ENCODE data around the gene CEBPB. TPM values are rescaled to one million over a fixed set of nuclear protein-coding genes. Genes with fewer than 3 reads are reported as not detected.

CEBPB gene
- total and polyA plus RNA-seq, 4 donors: 19.7 to 61.8 (median 29.2) TPM

DNA sequence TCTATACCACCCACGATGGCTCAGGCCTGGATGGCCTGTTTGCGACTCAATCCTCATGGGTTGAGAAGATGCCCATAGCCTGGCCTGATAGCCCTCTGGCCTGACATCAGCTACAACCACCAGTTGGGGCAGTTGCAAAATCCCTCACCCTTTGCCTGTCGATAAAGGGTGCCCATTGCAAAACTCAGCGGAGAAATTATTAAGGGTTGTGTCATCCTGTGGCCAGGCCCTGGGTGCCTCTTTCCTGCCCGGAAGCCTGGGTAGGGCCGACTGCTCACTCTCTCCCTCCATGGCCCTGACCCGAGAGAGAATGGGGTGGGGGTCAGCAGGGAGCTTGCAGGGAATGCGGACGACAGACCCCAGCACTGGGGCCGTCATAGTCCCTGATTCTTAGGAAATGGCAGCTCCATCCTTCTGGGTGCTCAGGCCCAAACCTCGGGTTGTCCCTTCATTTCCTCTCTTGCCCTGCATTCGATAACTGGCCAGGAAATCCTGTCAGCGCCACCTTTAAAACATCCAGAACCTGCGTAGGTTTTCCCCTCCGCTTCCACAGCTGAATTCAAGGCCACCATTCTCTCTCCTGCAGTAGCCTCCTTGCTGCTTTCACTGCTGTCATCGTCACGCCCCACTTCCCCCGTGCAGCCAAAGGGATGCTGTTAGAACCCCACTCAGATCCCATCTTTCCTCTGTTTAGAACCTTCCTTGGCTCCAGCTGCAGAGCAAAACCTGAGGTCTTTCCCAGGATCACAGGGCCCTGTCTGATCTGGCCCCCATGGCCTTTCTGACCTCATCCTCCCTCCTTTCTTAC is 31.1 kb downstream of the CEBPB start:
- 65% methylated on average over 18 of the region's 18 CpGs for WGBS
- Histone ChIP-seq H3K27me3 (ENCODE audit: control insufficient read depth in 4 of 4, insufficient read depth in 4 of 4, low read length in 3 of 4) (no peaks in the 10 kb centered on the region), H3K27ac (ENCODE audit: low read depth in 1 of 2, low read length in 2 of 2) (peak overlapping the region; percentile 25 to 58), H3K36me3 (ENCODE audit: control insufficient read depth in 4 of 4, insufficient read depth in 3 of 4, low read depth in 1 of 4, low read length in 3 of 4) (no peaks in the 10 kb centered on the region), H3K4me1 (ENCODE audit: control insufficient read depth in 4 of 4, insufficient read depth in 4 of 4, low read length in 3 of 4) (peaks cover 0 to 5% (median 5%) of the 10 kb centered on the region in 4 donors), H3K9ac (ENCODE audit: low read depth in 1 of 2, low read length in 2 of 2) (no peak overlapping the region), H3K9me3 (ENCODE audit: control insufficient read depth in 4 of 4, low read length in 3 of 4) (no peaks in the 10 kb centered on the region), H3K4me3 (ENCODE audit: low read depth in 1 of 3, low read length in 3 of 3) (no peak overlapping the region)
- TF ChIP-seq, protein P1, sequence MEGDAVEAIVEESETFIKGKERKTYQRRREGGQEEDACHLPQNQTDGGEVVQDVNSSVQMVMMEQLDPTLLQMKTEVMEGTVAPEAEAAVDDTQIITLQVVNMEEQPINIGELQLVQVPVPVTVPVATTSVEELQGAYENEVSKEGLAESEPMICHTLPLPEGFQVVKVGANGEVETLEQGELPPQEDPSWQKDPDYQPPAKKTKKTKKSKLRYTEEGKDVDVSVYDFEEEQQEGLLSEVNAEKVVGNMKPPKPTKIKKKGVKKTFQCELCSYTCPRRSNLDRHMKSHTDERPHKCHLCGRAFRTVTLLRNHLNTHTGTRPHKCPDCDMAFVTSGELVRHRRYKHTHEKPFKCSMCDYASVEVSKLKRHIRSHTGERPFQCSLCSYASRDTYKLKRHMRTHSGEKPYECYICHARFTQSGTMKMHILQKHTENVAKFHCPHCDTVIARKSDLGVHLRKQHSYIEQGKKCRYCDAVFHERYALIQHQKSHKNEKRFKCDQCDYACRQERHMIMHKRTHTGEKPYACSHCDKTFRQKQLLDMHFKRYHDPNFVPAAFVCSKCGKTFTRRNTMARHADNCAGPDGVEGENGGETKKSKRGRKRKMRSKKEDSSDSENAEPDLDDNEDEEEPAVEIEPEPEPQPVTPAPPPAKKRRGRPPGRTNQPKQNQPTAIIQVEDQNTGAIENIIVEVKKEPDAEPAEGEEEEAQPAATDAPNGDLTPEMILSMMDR (IDR thresholded peaks at IDR 0.05; ENCODE audit: low read depth, low read length, missing input control): peak; percentile 8
- TF ChIP-seq HNF4A (conservative IDR thresholded peaks at IDR 0.05) (peak; percentile 37 to 59), TAF1 (conservative IDR thresholded peaks at IDR 0.05) (no peak), JUND (IDR thresholded peaks at IDR 0.05) (peak in 1 of 2 donors; percentile 58), RAD21 (IDR thresholded peaks at IDR 0.05) (peak; percentile 58 to 68), GABPA (IDR thresholded peaks at IDR 0.05 in 1 of 2, conservative IDR thresholded peaks at IDR 0.05 in 1 of 2) (peak in 1 of 2 donors; percentile 16), YY1 (IDR thresholded peaks at IDR 0.05) (peak; percentile 71), RXRA (IDR thresholded peaks at IDR 0.05) (peak; percentile 53 to 73), HNF4G (IDR thresholded peaks at IDR 0.05) (no peak), SP1 (IDR thresholded peaks at IDR 0.05) (peak; percentile 57)
- DNase-seq (ENCODE audit: low spot score): no peak

DNA sequence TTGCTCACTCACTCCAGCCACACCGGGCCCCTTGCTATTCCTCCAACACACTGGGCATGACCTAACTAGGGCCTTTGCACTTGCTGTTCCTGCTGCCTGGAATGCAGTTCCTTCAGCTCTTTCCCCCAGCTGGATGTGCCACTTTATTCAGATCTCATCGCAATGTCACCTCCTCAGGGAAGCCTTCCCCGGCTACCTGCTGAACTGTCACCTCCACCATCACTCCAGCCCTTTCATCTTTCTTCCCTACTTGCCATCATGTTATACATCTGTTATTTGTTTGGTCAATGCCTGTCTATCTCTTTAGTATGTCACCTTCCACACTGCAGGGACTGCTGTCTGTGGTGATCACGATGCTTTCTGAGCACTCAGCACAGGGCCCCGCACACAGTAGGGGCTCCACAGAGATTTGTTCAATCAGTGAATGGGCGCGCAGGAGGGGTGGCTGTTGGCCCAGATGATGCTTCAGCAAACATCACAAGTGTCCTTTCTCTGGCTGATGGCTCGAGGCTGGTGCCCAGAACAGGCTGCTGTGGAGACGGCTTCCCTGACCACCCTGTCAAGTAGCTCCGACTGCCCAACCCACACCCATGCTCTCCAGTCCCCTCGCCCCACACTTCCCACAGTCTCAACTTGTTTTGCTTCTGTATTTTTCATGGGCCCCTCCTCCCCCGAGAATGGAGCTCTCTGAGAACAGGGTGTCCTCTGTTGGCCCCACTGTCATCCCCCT is 31.8 kb downstream of the CEBPB start:
- Histone ChIP-seq H3K9me3 (ENCODE audit: control insufficient read depth in 4 of 4, low read length in 3 of 4) (no peaks in the 10 kb centered on the region), H3K36me3 (ENCODE audit: control insufficient read depth in 4 of 4, insufficient read depth in 3 of 4, low read depth in 1 of 4, low read length in 3 of 4) (no peaks in the 10 kb centered on the region), H3K4me1 (ENCODE audit: control insufficient read depth in 4 of 4, insufficient read depth in 4 of 4, low read length in 3 of 4) (peaks cover 0 to 5% (median 5%) of the 10 kb centered on the region in 4 donors), H3K9ac (ENCODE audit: low read depth in 1 of 2, low read length in 2 of 2) (no peak overlapping the region), H3K4me3 (ENCODE audit: low read depth in 1 of 3, low read length in 3 of 3) (no peak overlapping the region), H3K27ac (ENCODE audit: low read depth in 1 of 2, low read length in 2 of 2) (no peak overlapping the region), H3K27me3 (ENCODE audit: control insufficient read depth in 4 of 4, insufficient read depth in 4 of 4, low read length in 3 of 4) (no peaks in the 10 kb centered on the region)
- WGBS: 94% methylated on average over 12 of the region's 12 CpGs
- TF ChIP-seq, protein P2, sequence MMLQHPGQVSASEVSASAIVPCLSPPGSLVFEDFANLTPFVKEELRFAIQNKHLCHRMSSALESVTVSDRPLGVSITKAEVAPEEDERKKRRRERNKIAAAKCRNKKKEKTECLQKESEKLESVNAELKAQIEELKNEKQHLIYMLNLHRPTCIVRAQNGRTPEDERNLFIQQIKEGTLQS (IDR thresholded peaks at IDR 0.05): no peak
- TF ChIP-seq EGR1 (IDR thresholded peaks at IDR 0.05; ENCODE audit: low read depth in 2 of 2) (no peak), GABPA (IDR thresholded peaks at IDR 0.05 in 1 of 2, conservative IDR thresholded peaks at IDR 0.05 in 1 of 2) (no peak), TAF1 (conservative IDR thresholded peaks at IDR 0.05) (no peak), RAD21 (IDR thresholded peaks at IDR 0.05) (no peak), NR2F2 (IDR thresholded peaks at IDR 0.05) (no peak), HNF4G (IDR thresholded peaks at IDR 0.05) (no peak), YY1 (IDR thresholded peaks at IDR 0.05) (no peak), FOXA2 (IDR thresholded peaks at IDR 0.05) (no peak)
- TF ChIP-seq, protein P3, sequence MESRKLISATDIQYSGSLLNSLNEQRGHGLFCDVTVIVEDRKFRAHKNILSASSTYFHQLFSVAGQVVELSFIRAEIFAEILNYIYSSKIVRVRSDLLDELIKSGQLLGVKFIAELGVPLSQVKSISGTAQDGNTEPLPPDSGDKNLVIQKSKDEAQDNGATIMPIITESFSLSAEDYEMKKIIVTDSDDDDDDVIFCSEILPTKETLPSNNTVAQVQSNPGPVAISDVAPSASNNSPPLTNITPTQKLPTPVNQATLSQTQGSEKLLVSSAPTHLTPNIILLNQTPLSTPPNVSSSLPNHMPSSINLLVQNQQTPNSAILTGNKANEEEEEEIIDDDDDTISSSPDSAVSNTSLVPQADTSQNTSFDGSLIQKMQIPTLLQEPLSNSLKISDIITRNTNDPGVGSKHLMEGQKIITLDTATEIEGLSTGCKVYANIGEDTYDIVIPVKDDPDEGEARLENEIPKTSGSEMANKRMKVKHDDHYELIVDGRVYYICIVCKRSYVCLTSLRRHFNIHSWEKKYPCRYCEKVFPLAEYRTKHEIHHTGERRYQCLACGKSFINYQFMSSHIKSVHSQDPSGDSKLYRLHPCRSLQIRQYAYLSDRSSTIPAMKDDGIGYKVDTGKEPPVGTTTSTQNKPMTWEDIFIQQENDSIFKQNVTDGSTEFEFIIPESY (IDR thresholded peaks at IDR 0.05): no peak
- TF ChIP-seq, protein P1 (IDR thresholded peaks at IDR 0.05; ENCODE audit: low read depth, low read length, missing input control): no peak
- TF ChIP-seq, protein P4, sequence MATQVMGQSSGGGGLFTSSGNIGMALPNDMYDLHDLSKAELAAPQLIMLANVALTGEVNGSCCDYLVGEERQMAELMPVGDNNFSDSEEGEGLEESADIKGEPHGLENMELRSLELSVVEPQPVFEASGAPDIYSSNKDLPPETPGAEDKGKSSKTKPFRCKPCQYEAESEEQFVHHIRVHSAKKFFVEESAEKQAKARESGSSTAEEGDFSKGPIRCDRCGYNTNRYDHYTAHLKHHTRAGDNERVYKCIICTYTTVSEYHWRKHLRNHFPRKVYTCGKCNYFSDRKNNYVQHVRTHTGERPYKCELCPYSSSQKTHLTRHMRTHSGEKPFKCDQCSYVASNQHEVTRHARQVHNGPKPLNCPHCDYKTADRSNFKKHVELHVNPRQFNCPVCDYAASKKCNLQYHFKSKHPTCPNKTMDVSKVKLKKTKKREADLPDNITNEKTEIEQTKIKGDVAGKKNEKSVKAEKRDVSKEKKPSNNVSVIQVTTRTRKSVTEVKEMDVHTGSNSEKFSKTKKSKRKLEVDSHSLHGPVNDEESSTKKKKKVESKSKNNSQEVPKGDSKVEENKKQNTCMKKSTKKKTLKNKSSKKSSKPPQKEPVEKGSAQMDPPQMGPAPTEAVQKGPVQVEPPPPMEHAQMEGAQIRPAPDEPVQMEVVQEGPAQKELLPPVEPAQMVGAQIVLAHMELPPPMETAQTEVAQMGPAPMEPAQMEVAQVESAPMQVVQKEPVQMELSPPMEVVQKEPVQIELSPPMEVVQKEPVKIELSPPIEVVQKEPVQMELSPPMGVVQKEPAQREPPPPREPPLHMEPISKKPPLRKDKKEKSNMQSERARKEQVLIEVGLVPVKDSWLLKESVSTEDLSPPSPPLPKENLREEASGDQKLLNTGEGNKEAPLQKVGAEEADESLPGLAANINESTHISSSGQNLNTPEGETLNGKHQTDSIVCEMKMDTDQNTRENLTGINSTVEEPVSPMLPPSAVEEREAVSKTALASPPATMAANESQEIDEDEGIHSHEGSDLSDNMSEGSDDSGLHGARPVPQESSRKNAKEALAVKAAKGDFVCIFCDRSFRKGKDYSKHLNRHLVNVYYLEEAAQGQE (IDR thresholded peaks at IDR 0.05): no peak
- TF ChIP-seq, protein P5, sequence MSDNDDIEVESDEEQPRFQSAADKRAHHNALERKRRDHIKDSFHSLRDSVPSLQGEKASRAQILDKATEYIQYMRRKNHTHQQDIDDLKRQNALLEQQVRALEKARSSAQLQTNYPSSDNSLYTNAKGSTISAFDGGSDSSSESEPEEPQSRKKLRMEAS (IDR thresholded peaks at IDR 0.05): no peak
- no peak for DNase-seq (ENCODE audit: low spot score)

Measured in liver (tissue), 9 donors.